Ectodermal cell (in vitro differentiated cells): ENCODE data around the gene GSTA5.
"Not testable (repeated sequence)": the region's sequence is repeated elsewhere in the genome, so short reads cannot be mapped to it uniquely, and the experiment has no call there.

Experiments used
- H3K27ac ChIP-seq: 2 replicates; pipeline ENCODE4 v1.7.0; 2013; ENCODE audit warnings: mild to moderate bottlenecking, low read depth, low read length; ENCODE audit not compliant: insufficient read depth, poor library complexity, severe bottlenecking
- H3K27me3 ChIP-seq: 2 replicates; pipeline ENCODE4 v1.7.0; 2013; ENCODE audit warnings: mild to moderate bottlenecking, low read length; ENCODE audit not compliant: insufficient read depth, control insufficient read depth, poor library complexity, severe bottlenecking
- H3K36me3 ChIP-seq: one replicate; pipeline ENCODE4 v1.7.0; 2013; ENCODE audit warnings: low read length; ENCODE audit not compliant: control insufficient read depth, insufficient read depth
- H3K4me1 ChIP-seq: one replicate; pipeline ENCODE4 v1.7.0; 2013; ENCODE audit warnings: low read length; ENCODE audit not compliant: control insufficient read depth, insufficient read depth
- H3K4me3 ChIP-seq: 2 replicates; pipeline ENCODE4 v1.7.0; 2013; ENCODE audit warnings: low read depth, low read length, control low read depth; ENCODE audit not compliant: insufficient read depth
- H3K9me3 ChIP-seq: 2 replicates; pipeline ENCODE4 v1.7.0; 2013; ENCODE audit warnings: mild to moderate bottlenecking, low read length, moderate library complexity; ENCODE audit not compliant: control insufficient read depth
- WGBS, 2 experiments: methylation state at CpG; one replicate each; pipeline ENCODE4 v1.1.7; 2013; ENCODE audit warnings: missing lambda C conversion rate in 2 of 2; 5-methylcytosine and 5-hydroxymethylcytosine counted together

The GSTA5 gene

DNA sequence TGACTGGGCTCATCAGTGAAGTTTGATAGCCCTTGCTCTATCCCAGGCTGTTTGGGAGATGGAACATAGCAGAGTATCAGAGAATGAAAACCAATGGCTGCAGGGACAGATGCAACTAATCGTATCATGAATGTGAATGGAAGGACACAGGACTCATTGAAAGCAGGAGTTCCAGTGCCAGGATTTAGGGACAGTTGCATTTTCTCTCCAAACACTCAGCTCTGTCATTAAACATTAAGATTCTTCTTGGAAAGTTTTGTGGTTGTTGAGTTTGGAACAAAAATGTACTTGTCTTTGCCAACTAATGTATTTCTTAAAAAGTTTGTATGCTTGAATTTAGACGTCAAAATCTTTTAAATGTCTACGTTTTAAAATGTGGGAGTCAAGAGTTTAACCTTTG, 31.0 kb upstream of the GSTA5 start:
- no peak overlapping the region for H3K27ac ChIP-seq

GRCh38 chr6:52870335-52871091, 29.9 kb upstream of the GSTA5 start:
- not testable (repeated sequence) for H3K4me3 ChIP-seq, H3K4me1 ChIP-seq, H3K9me3 ChIP-seq, H3K36me3 ChIP-seq, H3K27ac ChIP-seq, H3K27me3 ChIP-seq
- WGBS, 2 experiments: 91 to 99% methylated on average over 3 of the region's 3 CpGs

More for the DNA sequence above, 31.0 kb upstream of the GSTA5 start:
- Histone ChIP-seq H3K9me3 (no peaks in the 10 kb centered on the region), H3K36me3 (no peaks in the 10 kb centered on the region), H3K4me3 (no peak overlapping the region), H3K4me1 (no peaks in the 10 kb centered on the region), H3K27me3 (no peaks in the 10 kb centered on the region)
- WGBS, 2 experiments: 78 to 95% methylated on average over 3 of the region's 3 CpGs

DNA sequence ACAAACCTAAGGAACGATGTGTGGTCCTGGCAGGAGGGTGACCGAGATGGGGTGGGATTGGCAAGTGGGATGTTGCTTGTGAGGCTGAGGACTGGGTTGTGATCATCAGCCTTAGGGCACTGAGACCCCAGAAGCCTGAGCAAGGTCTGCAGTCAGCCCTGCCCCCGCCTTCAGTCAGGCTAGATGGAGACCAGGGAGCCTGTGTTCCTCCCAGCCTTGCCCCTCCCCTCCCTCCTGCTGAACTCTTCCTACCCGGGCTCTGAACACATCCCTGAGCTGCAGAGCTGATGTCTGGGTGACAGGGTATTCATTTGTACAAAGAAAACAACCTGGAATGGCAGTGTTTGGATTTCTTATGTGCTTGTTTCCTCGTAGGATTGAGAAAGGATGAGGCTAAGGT, 28.3 kb upstream of the GSTA5 start:
- 61 to 76% methylated on average over 4 to 5 of the region's 5 CpGs for WGBS, 2 experiments
- H3K27me3 ChIP-seq, H3K4me3 ChIP-seq, H3K27ac ChIP-seq, H3K9me3 ChIP-seq, H3K4me1 ChIP-seq, H3K36me3 ChIP-seq: not testable (repeated sequence)

- no peaks in the 10 kb centered on the region for H3K27me3 ChIP-seq
- no peak overlapping the region for H3K27ac ChIP-seq
- no peak overlapping the region for H3K4me3 ChIP-seq
- 94 to 100% methylated on average over 1 of the region's 1 CpG for WGBS, 2 experiments
- no peaks in the 10 kb centered on the region for H3K9me3 ChIP-seq
- no peaks in the 10 kb centered on the region for H3K36me3 ChIP-seq
- H3K4me1 ChIP-seq: no peaks in the 10 kb centered on the region
Observed at GRCh38 chr6:52868240-52868639, 27.6 kb upstream of the GSTA5 start.

GRCh38 chr6:52861151-52861550, 20.5 kb upstream of the GSTA5 start:
- H3K27ac ChIP-seq, H3K36me3 ChIP-seq, H3K9me3 ChIP-seq, H3K4me3 ChIP-seq, H3K27me3 ChIP-seq, H3K4me1 ChIP-seq: not testable (repeated sequence)
- WGBS, 2 experiments: 58 to 64% methylated on average over 7 of the region's 7 CpGs

- WGBS, 2 experiments: 94 to 97% methylated on average over 4 of the region's 4 CpGs
- no peak overlapping the region for H3K27ac ChIP-seq
- no peak overlapping the region for H3K4me3 ChIP-seq
- H3K9me3 ChIP-seq: no peaks in the 10 kb centered on the region
- H3K36me3 ChIP-seq: no peaks in the 10 kb centered on the region
- no peaks in the 10 kb centered on the region for H3K4me1 ChIP-seq
- no peaks in the 10 kb centered on the region for H3K27me3 ChIP-seq
Observed at GRCh38 chr6:52858416-52858815, 17.8 kb upstream of the GSTA5 start.

DNA sequence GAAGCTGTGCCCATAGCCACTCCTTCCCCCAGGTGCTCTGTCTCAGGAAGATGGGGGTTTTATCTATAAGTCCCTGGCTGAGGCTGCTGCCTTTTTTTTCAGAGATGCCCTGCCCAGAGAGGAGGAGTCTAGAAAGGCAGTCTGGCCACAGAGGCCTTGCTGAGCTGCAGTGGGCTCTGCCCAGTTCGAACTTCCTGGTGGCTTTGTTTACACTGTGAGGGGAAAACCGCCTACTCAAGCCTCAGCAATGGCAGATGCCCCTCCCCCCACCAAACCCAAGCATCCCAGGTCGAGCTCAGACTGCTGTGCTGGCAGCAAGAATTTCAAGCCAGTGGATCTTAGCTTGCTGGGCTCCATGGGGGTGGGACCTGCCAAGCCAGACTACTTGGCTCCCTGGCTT, 15.5 kb upstream of the GSTA5 start:
- H3K36me3 ChIP-seq, H3K27me3 ChIP-seq, H3K9me3 ChIP-seq, H3K4me3 ChIP-seq, H3K4me1 ChIP-seq, H3K27ac ChIP-seq: not testable (repeated sequence)
- WGBS, 2 experiments: 3% methylated on average over 3 of the region's 3 CpGs

DNA sequence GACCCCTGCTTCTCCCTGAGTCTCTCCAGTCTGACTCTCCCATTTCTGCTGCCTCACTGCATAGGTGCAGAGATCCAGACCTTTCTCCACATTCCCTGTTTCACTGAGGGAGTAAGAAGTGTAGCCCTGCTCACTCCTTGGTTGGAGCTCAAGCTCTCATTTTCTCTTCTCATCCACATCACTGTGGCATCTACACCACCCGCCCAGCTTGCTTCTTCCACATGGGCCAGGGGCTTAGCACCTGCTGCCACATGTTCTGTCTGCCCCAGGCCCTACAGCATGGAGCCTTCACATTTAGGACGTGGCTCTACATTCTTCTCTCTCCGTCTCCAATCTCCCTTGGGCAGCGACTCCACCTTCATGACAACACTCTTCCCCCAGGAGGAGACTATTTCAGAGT, 8.5 kb upstream of the GSTA5 start:
- Histone ChIP-seq H3K4me3 (no peak overlapping the region), H3K4me1 (no peaks in the 10 kb centered on the region), H3K36me3 (no peaks in the 10 kb centered on the region), H3K27me3 (no peaks in the 10 kb centered on the region), H3K27ac (no peak overlapping the region), H3K9me3 (no peaks in the 10 kb centered on the region)
- WGBS, 2 experiments: 91 to 92% methylated on average over 4 of the region's 4 CpGs

DNA sequence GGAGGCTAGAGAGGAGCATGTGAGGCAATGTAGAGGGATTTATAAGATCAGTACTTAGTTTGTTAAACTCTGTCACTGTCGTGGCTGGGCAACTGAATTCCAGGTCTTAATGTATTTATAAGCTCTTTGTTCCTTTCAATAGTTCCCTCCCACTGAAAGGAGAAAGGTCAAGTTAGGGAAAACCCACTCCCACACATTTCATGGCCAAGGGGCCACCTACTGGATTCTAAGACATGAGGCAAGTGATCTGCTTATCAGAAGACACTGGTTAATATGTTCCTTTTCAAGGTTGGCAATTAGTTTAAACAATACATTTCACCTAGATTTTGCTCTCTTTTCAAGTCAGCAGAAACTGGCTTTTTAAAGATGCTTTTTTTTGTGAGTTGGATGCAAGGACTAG, 5.4 kb upstream of the GSTA5 start:
- H3K27ac ChIP-seq: no peak overlapping the region
- H3K36me3 ChIP-seq: no peaks in the 10 kb centered on the region
- no peak overlapping the region for H3K4me3 ChIP-seq
- WGBS, 2 experiments: 45 to 50% methylated on average over 1 of the region's 1 CpG
- no peaks in the 10 kb centered on the region for H3K27me3 ChIP-seq
- no peaks in the 10 kb centered on the region for H3K9me3 ChIP-seq
- no peaks in the 10 kb centered on the region for H3K4me1 ChIP-seq

- 95 to 98% methylated on average over 2 to 4 of the region's 4 CpGs for WGBS, 2 experiments
- Histone ChIP-seq H3K4me1 (no peaks in the 10 kb centered on the region), H3K27me3 (no peaks in the 10 kb centered on the region), H3K9me3 (no peaks in the 10 kb centered on the region), H3K36me3 (no peaks in the 10 kb centered on the region), H3K27ac (no peak overlapping the region), H3K4me3 (no peak overlapping the region)
Observed at GRCh38 chr6:52843605-52844004, 3.0 kb upstream of the GSTA5 start.
